ENCODE measurements around the gene FMN1.

FMN1 gene

DNA sequence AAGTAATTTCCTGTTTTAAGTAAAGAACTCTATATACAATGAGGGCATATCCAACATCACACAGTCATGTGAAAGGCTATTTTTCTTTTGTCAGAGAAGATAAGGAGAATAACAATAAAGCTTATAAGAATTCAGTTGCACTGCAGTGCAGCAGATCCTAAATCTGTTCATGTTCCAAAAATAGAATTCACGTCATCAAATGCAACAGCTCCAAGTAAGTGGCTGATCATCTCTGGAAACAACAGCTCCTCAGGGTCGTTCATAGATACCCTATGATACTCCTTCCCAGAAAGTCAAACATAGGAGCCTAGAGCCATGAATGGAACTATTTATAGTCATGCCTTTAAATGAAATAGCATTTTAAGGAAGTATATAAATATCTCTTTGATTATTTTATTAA is 100.2 kb downstream of the FMN1 start:
- TF ChIP-seq, protein P1, sequence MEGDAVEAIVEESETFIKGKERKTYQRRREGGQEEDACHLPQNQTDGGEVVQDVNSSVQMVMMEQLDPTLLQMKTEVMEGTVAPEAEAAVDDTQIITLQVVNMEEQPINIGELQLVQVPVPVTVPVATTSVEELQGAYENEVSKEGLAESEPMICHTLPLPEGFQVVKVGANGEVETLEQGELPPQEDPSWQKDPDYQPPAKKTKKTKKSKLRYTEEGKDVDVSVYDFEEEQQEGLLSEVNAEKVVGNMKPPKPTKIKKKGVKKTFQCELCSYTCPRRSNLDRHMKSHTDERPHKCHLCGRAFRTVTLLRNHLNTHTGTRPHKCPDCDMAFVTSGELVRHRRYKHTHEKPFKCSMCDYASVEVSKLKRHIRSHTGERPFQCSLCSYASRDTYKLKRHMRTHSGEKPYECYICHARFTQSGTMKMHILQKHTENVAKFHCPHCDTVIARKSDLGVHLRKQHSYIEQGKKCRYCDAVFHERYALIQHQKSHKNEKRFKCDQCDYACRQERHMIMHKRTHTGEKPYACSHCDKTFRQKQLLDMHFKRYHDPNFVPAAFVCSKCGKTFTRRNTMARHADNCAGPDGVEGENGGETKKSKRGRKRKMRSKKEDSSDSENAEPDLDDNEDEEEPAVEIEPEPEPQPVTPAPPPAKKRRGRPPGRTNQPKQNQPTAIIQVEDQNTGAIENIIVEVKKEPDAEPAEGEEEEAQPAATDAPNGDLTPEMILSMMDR (IDR thresholded peaks at IDR 0.05) = no peak

DNA sequence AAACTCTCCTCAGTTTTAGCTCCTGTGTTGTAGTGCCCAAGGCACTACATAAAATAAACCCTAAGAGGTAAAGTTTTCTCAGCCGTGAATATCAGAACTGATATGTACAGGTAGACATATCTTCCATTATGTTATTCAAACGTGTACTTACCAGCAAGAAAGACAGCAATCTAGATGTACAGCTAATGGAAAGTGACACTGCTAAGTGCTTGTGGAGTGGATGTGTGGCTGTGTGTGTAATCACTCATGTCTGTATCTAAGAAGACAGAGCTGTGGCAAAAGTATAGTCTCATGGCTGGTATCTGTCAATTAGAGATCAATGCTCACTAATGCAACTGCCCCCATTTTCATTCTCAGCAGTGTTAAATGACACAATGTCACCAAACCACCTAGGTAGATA is 101.3 kb downstream of the FMN1 start:
- TF ChIP-seq, protein P1 (IDR thresholded peaks at IDR 0.05) = no peak

DNA sequence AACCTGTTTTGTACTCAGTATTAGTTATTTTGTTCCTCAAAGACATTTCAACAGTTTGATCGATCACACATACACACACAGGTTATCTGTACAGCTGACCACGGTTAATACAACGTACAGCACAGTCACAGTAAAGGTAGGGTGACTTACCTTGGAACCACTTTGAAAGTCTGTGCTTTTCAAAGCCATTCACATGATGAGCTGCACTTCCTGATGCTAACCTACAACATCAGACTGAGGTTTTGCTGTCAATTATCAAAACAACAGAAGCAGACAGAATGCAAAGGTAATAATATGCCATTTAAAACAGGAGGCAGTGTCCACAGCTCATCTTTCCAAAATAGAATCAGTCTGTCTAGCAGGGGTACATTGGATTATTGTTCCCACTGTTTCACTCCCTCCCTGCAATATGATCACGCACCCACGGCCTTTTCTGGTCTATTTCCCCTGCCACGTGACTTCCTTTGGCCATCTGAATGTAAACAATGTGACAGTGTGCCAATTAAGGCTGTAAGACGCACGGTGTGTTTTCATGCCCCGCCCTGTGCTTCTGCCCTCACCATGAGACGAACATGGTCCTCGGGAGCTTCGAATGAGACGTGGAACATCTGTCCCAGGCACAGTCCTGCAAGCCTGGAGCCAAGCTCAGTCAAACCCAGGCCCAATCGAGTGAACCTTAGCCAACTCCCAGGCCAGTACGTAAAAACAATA is 102.4 kb downstream of the FMN1 start:
- TF ChIP-seq, protein P1 (IDR thresholded peaks at IDR 0.05) = no peak

DNA sequence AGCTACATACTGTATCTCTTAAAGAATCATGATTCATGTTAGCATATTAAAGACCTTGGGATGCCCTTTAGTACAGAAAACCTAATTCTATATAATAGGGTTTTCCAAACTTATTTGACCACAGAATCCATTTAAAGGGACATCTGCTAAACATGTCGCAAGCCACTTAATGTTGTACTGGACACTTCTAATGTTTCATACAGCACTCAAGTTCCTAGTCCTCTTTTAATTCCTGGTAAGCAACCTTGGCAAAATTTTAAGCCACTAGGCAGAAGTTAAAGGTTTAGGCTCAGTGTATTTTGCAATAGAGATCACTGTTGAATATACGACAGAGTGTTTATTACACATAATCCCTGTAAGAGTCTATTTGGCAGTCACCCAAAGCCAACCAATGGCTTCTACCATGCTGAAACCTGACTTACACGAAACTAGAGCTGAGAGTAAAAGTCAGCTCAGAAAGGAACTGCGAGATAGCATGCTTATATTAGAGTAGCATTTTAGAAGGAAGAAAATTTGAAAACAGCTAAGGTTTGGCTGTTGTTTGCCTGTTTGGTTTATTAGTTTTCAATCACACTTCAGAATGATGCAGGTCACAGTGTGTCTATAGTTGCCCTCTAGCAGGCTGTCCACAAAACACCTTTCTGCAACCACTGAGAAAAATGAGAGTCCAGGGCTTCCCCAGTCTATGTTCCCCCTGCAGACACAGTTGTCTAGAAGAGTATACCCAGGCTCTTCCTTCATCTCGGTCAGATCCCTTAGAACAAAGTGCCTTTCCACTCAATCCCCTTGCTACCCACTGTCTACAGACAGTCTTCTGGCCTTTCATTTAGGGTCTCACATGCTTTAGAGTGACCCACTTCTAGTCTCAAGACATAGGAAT is 104.4 kb downstream of the FMN1 start:
- TF ChIP-seq, protein P1 (IDR thresholded peaks at IDR 0.05) = no peak

DNA sequence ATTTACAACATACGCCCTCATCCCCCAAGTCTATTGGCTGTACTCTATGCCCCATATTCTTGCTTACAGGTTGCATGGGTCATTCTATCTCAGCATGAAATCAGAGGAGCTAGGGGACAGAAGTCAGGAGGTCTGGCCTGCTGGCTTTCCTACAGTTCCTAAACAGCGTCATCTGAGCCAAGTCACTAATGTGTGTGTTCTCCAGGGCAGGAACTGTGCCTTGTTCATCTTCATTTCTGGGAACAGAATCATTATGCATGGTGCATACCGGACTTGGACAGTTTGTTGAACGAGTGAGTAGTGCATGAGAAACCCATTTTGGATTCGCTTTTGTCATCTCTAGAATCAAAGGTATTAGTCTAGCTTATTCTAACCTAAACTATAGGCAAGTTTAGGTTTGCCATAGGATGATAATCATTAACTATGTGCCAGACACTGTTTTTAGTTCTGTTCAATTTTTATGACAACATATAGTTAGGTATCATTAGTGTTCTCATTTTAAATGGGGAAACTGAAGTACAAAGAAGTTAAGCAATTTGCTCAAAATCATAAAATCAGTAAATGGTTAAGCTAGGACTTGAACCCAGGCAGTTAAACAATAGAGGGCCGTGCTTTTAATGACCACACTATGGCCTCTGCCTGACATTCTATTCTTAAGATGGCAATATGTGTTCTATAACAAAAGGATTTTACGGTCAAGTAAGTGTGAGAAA is 105.2 kb downstream of the FMN1 start:
- TF ChIP-seq, protein P1 (IDR thresholded peaks at IDR 0.05) = no peak

DNA sequence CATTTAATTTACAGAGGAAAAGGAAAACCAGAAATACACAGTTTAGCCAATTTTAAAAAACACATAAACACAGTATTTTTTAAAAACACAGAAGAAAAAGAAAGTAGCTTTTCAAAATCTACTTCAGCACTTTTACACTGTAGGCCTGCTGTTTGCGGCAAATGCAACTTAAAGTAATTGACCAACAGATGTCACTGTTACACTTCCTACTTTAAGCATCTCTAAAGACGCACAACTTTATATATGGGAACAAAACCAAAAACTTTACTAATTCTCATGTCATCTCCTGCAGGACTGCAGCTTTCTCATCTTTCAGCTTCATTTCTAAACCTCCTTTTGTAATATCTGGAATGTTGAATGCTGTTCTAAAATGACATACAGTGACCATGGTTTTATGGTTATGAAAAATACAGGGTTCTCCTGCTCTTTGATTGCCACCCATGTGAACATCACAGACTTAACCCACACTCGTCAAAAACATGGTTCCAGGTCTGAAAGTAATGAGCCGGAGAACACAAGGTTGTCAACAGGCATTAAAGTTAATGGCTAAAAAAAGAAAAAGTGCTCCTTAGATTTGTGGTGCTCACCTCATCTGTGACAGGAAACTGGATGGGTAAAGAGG is 107.9 kb downstream of the FMN1 start:
- TF ChIP-seq, protein P1 (IDR thresholded peaks at IDR 0.05) = peak; percentile 73

DNA sequence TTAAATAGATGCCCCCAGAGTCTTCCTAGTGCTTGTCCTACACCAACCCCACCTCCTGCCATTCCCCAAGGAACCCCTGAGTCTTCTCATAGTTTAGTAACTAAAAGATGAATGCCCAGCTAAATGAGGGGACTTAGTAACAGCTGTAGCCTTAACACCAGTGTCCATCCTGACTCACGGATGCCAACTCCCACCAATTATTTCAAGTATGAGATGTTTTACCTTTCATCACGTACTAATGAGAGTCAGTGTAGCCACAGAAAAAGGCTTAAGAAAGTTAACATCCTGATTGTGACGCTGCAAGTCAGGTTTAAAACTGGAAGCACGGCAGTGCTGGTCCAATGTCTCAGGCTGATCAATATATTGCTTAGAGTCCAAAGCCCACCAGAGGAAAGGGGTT is 109.9 kb downstream of the FMN1 start:
- TF ChIP-seq, protein P1 (IDR thresholded peaks at IDR 0.05) = no peak
